ENCODE results near the gene IL22. TPM values are rescaled to one million over a fixed set of nuclear protein-coding genes. Genes with fewer than 3 reads are reported as not detected.

The IL22 gene
- total RNA-seq, 1 experiment from 2014 or later, result not detected

DNA sequence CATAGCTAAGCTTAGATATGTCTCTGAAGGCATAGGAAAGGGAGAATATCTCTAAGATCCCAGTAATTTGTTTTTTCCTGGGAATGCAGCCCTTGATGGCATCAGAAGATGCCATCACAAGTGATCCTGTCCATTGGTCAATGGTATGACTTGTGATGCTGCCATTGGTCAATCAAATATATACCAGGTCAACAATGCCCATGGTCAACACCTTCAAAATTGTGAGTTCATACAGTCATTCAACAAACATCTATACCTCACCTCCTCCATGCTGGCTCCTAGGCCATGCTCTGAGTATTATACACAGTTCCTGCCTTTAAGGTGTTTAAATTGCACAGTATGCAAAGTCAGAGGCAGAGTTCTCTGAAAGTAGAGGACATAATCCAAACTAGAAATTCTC lies 19.3 kb upstream of the IL22 start:
- no peak overlapping the region for H4K8ac ChIP-seq (replicated peaks; ENCODE audit: insufficient read length, low read depth, low read length)
- no peaks in the 10 kb centered on the region for H3K9me3 ChIP-seq (ENCODE audit: control insufficient read depth, low read depth, low read length)
- Mint-ChIP-seq H3K4me1 (peaks cover 6 to 9% of the 10 kb centered on the region in 2 experiments), H3K36me3 (ENCODE audit: insufficient read depth in 1 of 3, low read depth in 3 of 3) (no peaks in the 10 kb centered on the region), H3K4me3 (no peak overlapping the region), H3K27ac (no peak overlapping the region), H3K27me3 (ENCODE audit: low read depth) (no peaks in the 10 kb centered on the region), H3K9me3 (no peaks in the 10 kb centered on the region)
- H3K23me2 ChIP-seq (ENCODE audit: insufficient read length, low read depth, low read length, poor library complexity, severe bottlenecking), result no peaks in the 10 kb centered on the region
- H3K4me2 ChIP-seq (ENCODE audit: insufficient read depth, insufficient read length, low read length), result no peak overlapping the region
- H3K4me1 ChIP-seq (ENCODE audit: insufficient read depth, low read length), result no peaks in the 10 kb centered on the region; the same call in 1 of the 2 replicates
- no peak overlapping the region for H2BK15ac ChIP-seq (ENCODE audit: low read depth, low read length)
- no peak overlapping the region for H3K23ac ChIP-seq (ENCODE audit: insufficient read length, low read depth, low read length)
- no peak overlapping the region for H4K91ac ChIP-seq (ENCODE audit: insufficient read length, low read depth, low read length)
- H3K18ac ChIP-seq (ENCODE audit: insufficient read length, low read depth, low read length), result no peak overlapping the region
- no peaks in the 10 kb centered on the region for H3K27me3 ChIP-seq (ENCODE audit: insufficient read depth, low read length)
- no peak overlapping the region for H3K4ac ChIP-seq (ENCODE audit: low read depth, low read length)
- TF ChIP-seq, protein P1, sequence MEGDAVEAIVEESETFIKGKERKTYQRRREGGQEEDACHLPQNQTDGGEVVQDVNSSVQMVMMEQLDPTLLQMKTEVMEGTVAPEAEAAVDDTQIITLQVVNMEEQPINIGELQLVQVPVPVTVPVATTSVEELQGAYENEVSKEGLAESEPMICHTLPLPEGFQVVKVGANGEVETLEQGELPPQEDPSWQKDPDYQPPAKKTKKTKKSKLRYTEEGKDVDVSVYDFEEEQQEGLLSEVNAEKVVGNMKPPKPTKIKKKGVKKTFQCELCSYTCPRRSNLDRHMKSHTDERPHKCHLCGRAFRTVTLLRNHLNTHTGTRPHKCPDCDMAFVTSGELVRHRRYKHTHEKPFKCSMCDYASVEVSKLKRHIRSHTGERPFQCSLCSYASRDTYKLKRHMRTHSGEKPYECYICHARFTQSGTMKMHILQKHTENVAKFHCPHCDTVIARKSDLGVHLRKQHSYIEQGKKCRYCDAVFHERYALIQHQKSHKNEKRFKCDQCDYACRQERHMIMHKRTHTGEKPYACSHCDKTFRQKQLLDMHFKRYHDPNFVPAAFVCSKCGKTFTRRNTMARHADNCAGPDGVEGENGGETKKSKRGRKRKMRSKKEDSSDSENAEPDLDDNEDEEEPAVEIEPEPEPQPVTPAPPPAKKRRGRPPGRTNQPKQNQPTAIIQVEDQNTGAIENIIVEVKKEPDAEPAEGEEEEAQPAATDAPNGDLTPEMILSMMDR (conservative IDR thresholded peaks at IDR 0.05), result no peak
- no peaks in the 10 kb centered on the region for H3K79me1 ChIP-seq (ENCODE audit: insufficient read depth, low read depth, low read length, poor library complexity, severe bottlenecking)
- no peak for DNase-seq
- H3K9ac ChIP-seq (ENCODE audit: extremely low read depth, insufficient read length, low read length), result no peak overlapping the region
- no peak overlapping the region for H2BK12ac ChIP-seq (ENCODE audit: insufficient read length, low read depth, low read length)
- H2BK5ac ChIP-seq (ENCODE audit: insufficient read length, low read length), result no peak overlapping the region
- no peak overlapping the region for H2AFZ ChIP-seq (ENCODE audit: low read length)
- H4K5ac ChIP-seq (ENCODE audit: insufficient read length, low read depth, low read length), result no peak overlapping the region
- no peak overlapping the region for H2BK120ac ChIP-seq (ENCODE audit: low read depth, low read length, poor library complexity, severe bottlenecking)
- no peaks in the 10 kb centered on the region for H3K79me2 ChIP-seq (ENCODE audit: insufficient read depth, low read length)
- no peak overlapping the region for H2AK5ac ChIP-seq (ENCODE audit: insufficient read length, low read length)
- H4K20me1 ChIP-seq (ENCODE audit: control insufficient read depth, insufficient read depth, insufficient read length), result no peaks in the 10 kb centered on the region
- H2BK20ac ChIP-seq (ENCODE audit: low read depth, low read length, poor library complexity, severe bottlenecking), result no peak overlapping the region
- no peak overlapping the region for H3T11ph ChIP-seq (ENCODE audit: low read length)
- no peak overlapping the region for H3K14ac ChIP-seq (ENCODE audit: insufficient read depth, low read length)
- H3K56ac ChIP-seq (ENCODE audit: insufficient read length, low read depth, low read length), result no peak overlapping the region
- no peak overlapping the region for H3K27ac ChIP-seq (ENCODE audit: insufficient read length, low read depth, low read length)
